H1 (cell line): ENCODE data around the gene ZNF232. TPM values are rescaled to one million over a fixed set of nuclear protein-coding genes. Genes with fewer than 3 reads are reported as not detected.
"Not testable (repeated sequence)": the region's sequence is repeated elsewhere in the genome, so short reads cannot be mapped to it uniquely, and the experiment has no call there.

Experiments
- CTCF ChIA-PET: fragments of 300-600 bp; sonication (Branson Sonifier 250); formaldehyde crosslinking; loops from one replicate; lab custom pipeline; 2021; ENCODE audit not compliant: partially characterized antibody; lab: Charles Lee
- POLR2A ChIA-PET: fragments of 300-600 bp; sonication (Branson Sonifier 250); formaldehyde crosslinking; loops from one replicate; lab custom pipeline; 2021; ENCODE audit warnings: inconsistent platforms; ENCODE audit not compliant: partially characterized antibody; lab: Charles Lee
- DNase-seq, 2 experiments: peaks; one replicate each; pipeline versions ENCODE4 v3.0.0 to v3.0.0-alpha.2; 2010 to 2022; ENCODE audit warnings: low spot score in 2 of 2, low read depth in 1 of 2, mixed read lengths in 1 of 2
- FAIRE-seq: peaks from 2 replicates; lab custom pipeline; 2011; peaks lifted over from hg19 to GRCh38; lab: Jason Lieb, UNC
- H2AFZ ChIP-seq: 2 replicates; pipeline ENCODE4 v1.8.1; 2012; ENCODE audit warnings: low read length, inconsistent platforms
- H2AK5ac ChIP-seq: 2 replicates; pipeline ENCODE4 v1.6.1; 2013; ENCODE audit warnings: low read depth, low read length
- H2BK120ac ChIP-seq: replicated peaks from 2 replicates; pipeline ENCODE3; 2013; ENCODE audit warnings: low read depth, low read length, inconsistent platforms
- H2BK12ac ChIP-seq: 2 replicates; pipeline ENCODE4 v1.6.1; 2013; ENCODE audit warnings: low read depth, low read length
- H2BK15ac ChIP-seq: 2 replicates; pipeline ENCODE4 v1.6.1; 2013; ENCODE audit warnings: low read length
- H2BK20ac ChIP-seq: 2 replicates; pipeline ENCODE4 v1.6.1; 2013; ENCODE audit warnings: low read length
- H2BK5ac ChIP-seq: 2 replicates; pipeline ENCODE4 v1.6.1; 2013; ENCODE audit warnings: low read depth, low read length
- H3K14ac ChIP-seq: 2 replicates; pipeline ENCODE4 v1.6.1; 2013; ENCODE audit warnings: inconsistent platforms; ENCODE audit not compliant: insufficient read length
- H3K18ac ChIP-seq: 2 replicates; pipeline ENCODE4 v1.6.1; 2013; ENCODE audit warnings: low read length; ENCODE audit errors: extremely low read depth
- H3K23ac ChIP-seq: 2 replicates; pipeline ENCODE4 v1.6.1; 2013; ENCODE audit warnings: inconsistent platforms; ENCODE audit not compliant: insufficient read length
- H3K23me2 ChIP-seq: 2 replicates; pipeline ENCODE4 v1.6.1; 2013; ENCODE audit warnings: low read depth, low read length
- H3K27ac ChIP-seq: 2 replicates; pipeline ENCODE4 v1.6.1; 2011; ENCODE audit warnings: low read depth, low read length, inconsistent platforms
- H3K27me3 ChIP-seq, 4 experiments: replicated peaks in 1 of 4; 1 replicate in 1 of 4; 2 replicates in 3 of 4; pipeline versions ENCODE4 v1.6.1 to v1.8.1; 2011 to 2013; ENCODE audit warnings: low read length in 3 of 4, mild to moderate bottlenecking in 3 of 4, inconsistent platforms in 2 of 4, mixed read lengths in 2 of 4, moderate library complexity in 1 of 4; ENCODE audit not compliant: control insufficient read depth in 3 of 4, insufficient read depth in 3 of 4; ENCODE audit errors: extremely low read depth in 1 of 4
- H3K36me3 ChIP-seq, 4 experiments: 2 replicates each; pipeline versions ENCODE4 v1.6.1 to v1.8.1; 2011 to 2013; ENCODE audit warnings: mild to moderate bottlenecking in 4 of 4, low read length in 3 of 4, moderate library complexity in 2 of 4, control low read depth in 1 of 4, inconsistent platforms in 1 of 4; ENCODE audit not compliant: insufficient read depth in 4 of 4, control insufficient read depth in 2 of 4
- H3K4ac ChIP-seq: replicated peaks from 2 replicates; pipeline ENCODE3; 2013; ENCODE audit warnings: low read length, low read depth, mixed read lengths, inconsistent platforms; ENCODE audit not compliant: insufficient read length
- H3K4me1 ChIP-seq, 4 experiments: replicated peaks in 1 of 4; 1 replicate in 1 of 4; 2 replicates in 3 of 4; pipeline versions ENCODE4 v1.6.1 to v1.8.1; 2011 to 2013; ENCODE audit warnings: low read length in 3 of 4, inconsistent platforms in 2 of 4, mixed read lengths in 1 of 4; ENCODE audit not compliant: insufficient read depth in 4 of 4, control insufficient read depth in 3 of 4
- H3K4me2 ChIP-seq, 2 experiments: 2 replicates each; pipeline versions ENCODE4 v1.6.1 to v1.8.1; 2011 to 2013; ENCODE audit warnings: low read depth in 2 of 2, low read length in 2 of 2, control low read depth in 1 of 2, inconsistent platforms in 1 of 2, mild to moderate bottlenecking in 1 of 2; ENCODE audit not compliant: insufficient read depth in 1 of 2
- H3K4me3 ChIP-seq, 4 experiments: fragments of 200-600, 300-600 bp in 1 of 4; sonication (generic), shearing (Covaris generic), sonication (Bioruptor Twin) in 1 of 4; 2 replicates each; pipeline versions ENCODE4 v1.5.1 to v1.8.1; 2011 to 2016; ENCODE audit warnings: low read length in 4 of 4, low read depth in 3 of 4, control low read depth in 2 of 4, inconsistent platforms in 2 of 4, mild to moderate bottlenecking in 2 of 4, mixed read lengths in 1 of 4, moderate library complexity in 1 of 4; ENCODE audit not compliant: insufficient read depth in 2 of 4; ENCODE audit errors: extremely low read depth in 1 of 4
- H3K56ac ChIP-seq: replicated peaks from 2 replicates; pipeline ENCODE3; 2013; ENCODE audit warnings: low read depth, mild to moderate bottlenecking, mixed read lengths, low read length, inconsistent platforms; ENCODE audit not compliant: insufficient read length
- H3K79me1 ChIP-seq: 2 replicates; pipeline ENCODE4 v1.6.1; 2013; ENCODE audit warnings: low read depth, low read length, control low read depth
- H3K79me2 ChIP-seq, 2 experiments: 2 replicates each; pipeline versions ENCODE4 v1.6.1 to v1.8.1; 2012 to 2013; ENCODE audit warnings: low read length in 2 of 2, mild to moderate bottlenecking in 2 of 2, inconsistent platforms in 1 of 2; ENCODE audit not compliant: insufficient read depth in 2 of 2, control insufficient read depth in 1 of 2
- H3K9ac ChIP-seq, 4 experiments: replicated peaks in 1 of 4; 1 replicate in 1 of 4; 2 replicates in 3 of 4; pipeline versions ENCODE4 v1.6.1 to v1.8.1; 2011 to 2013; ENCODE audit warnings: low read depth in 3 of 4, low read length in 3 of 4, control low read depth in 2 of 4, mild to moderate bottlenecking in 2 of 4, moderate library complexity in 2 of 4, inconsistent platforms in 1 of 4; ENCODE audit errors: extremely low read depth in 1 of 4
- H3K9me3 ChIP-seq, 2 experiments: 2 replicates each; pipeline versions ENCODE4 v1.6.1 to v1.8.1; 2012 to 2013; ENCODE audit warnings: mild to moderate bottlenecking in 2 of 2, moderate library complexity in 2 of 2, control low read depth in 1 of 2, inconsistent platforms in 1 of 2, low read depth in 1 of 2, low read length in 1 of 2, mixed read lengths in 1 of 2; ENCODE audit not compliant: insufficient read depth in 2 of 2
- H4K20me1 ChIP-seq, 2 experiments: replicated peaks in 1 of 2; 2 replicates each; pipeline versions ENCODE3 to v1.8.1; 2011 to 2013; ENCODE audit warnings: inconsistent platforms in 2 of 2, low read length in 2 of 2, mild to moderate bottlenecking in 1 of 2; ENCODE audit not compliant: insufficient read depth in 2 of 2, control insufficient read depth in 1 of 2
- H4K5ac ChIP-seq: 2 replicates; pipeline ENCODE4 v1.6.1; 2013; ENCODE audit warnings: low read length, low read depth, mixed read lengths, inconsistent platforms; ENCODE audit not compliant: insufficient read length
- H4K8ac ChIP-seq: 2 replicates; pipeline ENCODE4 v1.8.0; 2013; ENCODE audit warnings: mild to moderate bottlenecking, moderate library complexity, low read length, inconsistent platforms; ENCODE audit not compliant: insufficient read depth; ENCODE audit errors: extremely low read depth
- H4K91ac ChIP-seq: replicated peaks from 2 replicates; pipeline ENCODE3; 2013; ENCODE audit warnings: low read length, mixed read lengths, inconsistent platforms; ENCODE audit not compliant: insufficient read length
- CEBPB ChIP-seq: IDR thresholded peaks from 2 replicates; pipeline ENCODE4 v1.6.1; 2012; ENCODE audit warnings: low read depth, low read length
- JUND ChIP-seq: IDR thresholded peaks from 2 replicates; pipeline ENCODE4 v1.6.1; 2011; ENCODE audit warnings: mild to moderate bottlenecking, improper control_type of control experiment, low read length
- SAP30 ChIP-seq: fragments of 300-600 bp; sonication (generic); IDR thresholded peaks from 2 replicates; pipeline ENCODE4 v1.7.1; 2012; ENCODE audit warnings: low read length, moderate library complexity, mild to moderate bottlenecking, inconsistent platforms; ENCODE audit not compliant: insufficient read depth, insufficient replicate concordance
- SIX5 ChIP-seq: IDR thresholded peaks from 2 replicates; pipeline ENCODE4 v1.6.1; 2011; ENCODE audit warnings: mild to moderate bottlenecking, low read depth, low read length
- SP2 ChIP-seq: IDR thresholded peaks from 2 replicates; pipeline ENCODE4 v1.6.1; 2012; ENCODE audit warnings: mild to moderate bottlenecking, low read length, inconsistent platforms
- TEAD4 ChIP-seq: IDR thresholded peaks from 2 replicates; pipeline ENCODE4 v1.6.1; 2012; ENCODE audit warnings: low read depth, low read length, inconsistent platforms, mixed read lengths
- WGBS, 2 experiments: shearing (Covaris generic) in 1 of 2; methylation state at CpG; one replicate each; pipeline versions ENCODE4 v1.1.6 to v1.1.7; 2013 to 2015; ENCODE audit warnings: low lambda C conversion rate in 2 of 2, mixed read lengths in 2 of 2, inconsistent platforms in 1 of 2, low coverage in 1 of 2, missing lambda C conversion rate in 1 of 2; ENCODE audit not compliant: insufficient replicate concordance in 2 of 2, insufficient coverage in 1 of 2, insufficient read length in 1 of 2; ENCODE audit errors: extremely low coverage in 1 of 2, missing lambda C conversion rate in 1 of 2; 5-methylcytosine and 5-hydroxymethylcytosine counted together
- polyA plus RNA-seq, 7 experiments: library from polyadenylated mRNA; depleted of rRNA in 3 of 7; stranded (reverse) in 5 of 7; unstranded in 2 of 7; fragments of >200 nt in 5 of 7; fragments of 200-250 nt in 2 of 7; gene quantifications; 1 replicate in 5 of 7; 2 replicates in 1 of 7; 4 replicates in 1 of 7; pipeline versions ENCODE4 v1.2.1 to v1.2.3, GENCODE V29; 2011 to 2013; ENCODE audit warnings: missing spikeins in 2 of 7, mixed read lengths in 2 of 7
- total RNA-seq: library from RNA; stranded (reverse); fragmentation: NEBNext Ultra II Directional; extraction: Animal tissue kit (Norgen Biotek cat#: 25700); gene quantifications from 2 replicates; pipeline ENCODE4 v1.2.1, GENCODE V29; 2021

The ZNF232 gene
- total and polyA plus RNA-seq, 2 of the 8 experiments (the other 6 are each of a cell fraction or from before 2014, with no cell fraction given), result 11.1 to 41.0 TPM

DNA sequence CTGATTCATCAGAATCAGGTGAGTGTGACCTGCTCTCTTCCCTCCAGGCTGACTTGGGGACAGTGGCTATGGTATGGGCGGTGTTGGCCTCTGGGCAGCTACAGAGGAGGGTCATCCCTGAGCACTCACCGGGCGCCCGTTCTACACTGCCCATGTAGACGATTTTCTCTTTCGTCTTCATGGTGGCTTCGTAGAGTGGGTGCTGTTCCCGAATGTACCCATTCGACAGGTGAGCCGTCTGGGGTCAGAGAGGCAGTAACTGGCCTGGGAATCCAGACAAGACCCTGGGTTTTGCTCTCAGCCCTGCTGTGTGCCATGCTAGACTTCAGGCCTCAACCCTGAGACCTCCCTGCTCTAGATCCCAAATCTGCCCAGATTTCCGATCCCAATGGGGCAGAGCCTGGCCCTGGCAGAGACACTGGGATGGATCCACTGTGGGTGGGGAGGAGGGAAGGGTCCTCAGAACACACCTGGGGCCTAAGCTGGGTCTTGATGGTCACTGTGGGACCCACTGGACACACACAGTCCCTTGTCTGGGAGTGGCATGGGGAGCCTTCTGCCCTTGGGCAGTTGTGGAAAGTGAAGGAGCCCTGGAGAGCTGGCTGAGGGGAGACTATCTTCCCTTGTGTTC is 17.3 kb upstream of the ZNF232 start (continued):
- TF ChIP-seq SP2 (no peak), SIX5 (no peak), JUND (no peak), TEAD4 (no peak), CEBPB (no peak), SAP30 (no peak)

DNA sequence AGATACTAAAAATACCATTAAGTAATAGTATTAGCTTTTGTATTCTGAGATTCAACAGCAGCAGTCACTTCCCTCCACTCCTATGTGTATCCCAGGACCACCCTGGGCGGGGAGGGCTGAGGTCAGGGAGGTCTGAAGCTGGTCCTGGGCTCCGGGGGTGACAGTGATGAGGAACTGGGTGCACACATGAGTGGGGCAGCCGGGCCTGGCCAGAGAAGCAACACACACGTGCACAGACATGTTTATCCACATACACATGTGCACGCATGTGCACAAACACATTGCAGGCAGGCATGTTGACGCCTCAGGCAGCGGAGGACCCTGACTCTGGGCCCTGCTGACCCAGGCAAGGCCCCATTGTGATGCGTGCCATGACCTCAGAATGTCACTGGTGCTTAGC is 16.7 kb upstream of the ZNF232 start:
- H3K23me2 ChIP-seq, H3K18ac ChIP-seq, H3K4me3 ChIP-seq, H2BK20ac ChIP-seq, H3K4ac ChIP-seq, H3K56ac ChIP-seq, H2BK15ac ChIP-seq, H3K36me3 ChIP-seq, H3K9me3 ChIP-seq, DNase-seq, H3K79me1 ChIP-seq, H3K4me2 ChIP-seq, FAIRE-seq, CTCF ChIA-PET, H3K79me2 ChIP-seq, H3K4me1 ChIP-seq, H2AFZ ChIP-seq, H3K27ac ChIP-seq, H4K8ac ChIP-seq, H3K9ac ChIP-seq, H3K23ac ChIP-seq, H2BK5ac ChIP-seq, H4K91ac ChIP-seq, H4K5ac ChIP-seq, H3K14ac ChIP-seq, H2BK120ac ChIP-seq, H3K27me3 ChIP-seq, H2BK12ac ChIP-seq, H4K20me1 ChIP-seq, H2AK5ac ChIP-seq: not testable (repeated sequence)
- POLR2A ChIA-PET, result interaction anchor here (1.6 kb wide), 1 partner anchor 16 kb away, joined by 5 read pairs; the partner anchor contains the start of gene ZNF232
- WGBS, 2 experiments, result 87% methylated on average over 8 of the region's 8 CpGs; no CpG with 5 or more reads in 1 of the 2 experiments
